Neuronal stem cell (in vitro differentiated cells): Measurements from ENCODE around the gene ATAD3A.
"Not testable (repeated sequence)": the region's sequence is repeated elsewhere in the genome, so short reads cannot be mapped to it uniquely, and the experiment has no call there.

Source experiments
- DNase-seq: peaks from one replicate; pipeline ENCODE4 v3.0.0-alpha.2; 2013; ENCODE audit warnings: low spot score
- H2AFZ ChIP-seq: one replicate; pipeline ENCODE4 v1.6.1; 2013; ENCODE audit warnings: mild to moderate bottlenecking, low read length, inconsistent platforms
- H2AK5ac ChIP-seq: 2 replicates; pipeline ENCODE4 v1.6.1; 2013; ENCODE audit warnings: low read depth, mild to moderate bottlenecking, inconsistent platforms, low read length, moderate library complexity, mixed read lengths
- H2BK120ac ChIP-seq: 2 replicates; pipeline ENCODE4 v1.6.1; 2013; ENCODE audit warnings: low read depth, mild to moderate bottlenecking, inconsistent platforms, low read length, moderate library complexity, mixed read lengths
- H2BK12ac ChIP-seq: one replicate; pipeline ENCODE4 v1.6.1; 2013; ENCODE audit warnings: low read length, inconsistent platforms
- H2BK15ac ChIP-seq: 2 replicates; pipeline ENCODE4 v1.6.1; 2013; ENCODE audit warnings: mild to moderate bottlenecking, low read length, inconsistent platforms, mixed read lengths
- H2BK5ac ChIP-seq: one replicate; pipeline ENCODE4 v1.6.1; 2013; ENCODE audit warnings: inconsistent platforms, mild to moderate bottlenecking, low read length, moderate library complexity
- H3K14ac ChIP-seq: one replicate; pipeline ENCODE4 v1.6.1; 2013; ENCODE audit warnings: low read length, inconsistent platforms
- H3K18ac ChIP-seq: 2 replicates; pipeline ENCODE4 v1.6.1; 2013; ENCODE audit warnings: low read length, inconsistent platforms
- H3K23ac ChIP-seq: 2 replicates; pipeline ENCODE4 v1.6.1; 2013; ENCODE audit warnings: low read depth, mild to moderate bottlenecking, mixed read lengths, low read length, inconsistent platforms; ENCODE audit not compliant: poor library complexity
- H3K27ac ChIP-seq: replicated peaks from 3 replicates; pipeline ENCODE4 v1.5.1; 2013; ENCODE audit warnings: low read length, inconsistent platforms
- H3K27me3 ChIP-seq, 3 experiments: 2 replicates each; pipeline ENCODE4 v1.6.1; 2013; ENCODE audit warnings: low read length in 3 of 3, mild to moderate bottlenecking in 2 of 3, inconsistent platforms in 1 of 3, low read depth in 1 of 3, mixed read lengths in 1 of 3, moderate library complexity in 1 of 3; ENCODE audit not compliant: control insufficient read depth in 3 of 3, insufficient read depth in 3 of 3
- H3K36me3 ChIP-seq, 2 donors: replicated peaks in 1 of 2; 2 replicates each; pipeline ENCODE4 v1.6.1; 2013; ENCODE audit warnings: low read length in 2 of 2; ENCODE audit not compliant: control insufficient read depth in 2 of 2, insufficient read depth in 2 of 2
- H3K4ac ChIP-seq: 2 replicates; pipeline ENCODE4 v1.6.1; 2013; ENCODE audit warnings: inconsistent platforms, mild to moderate bottlenecking, low read length, moderate library complexity
- H3K4me1 ChIP-seq, 2 donors: 1 replicate in 1 of 2; 2 replicates in 1 of 2; pipeline ENCODE4 v1.6.1; 2013; ENCODE audit warnings: low read length in 2 of 2, low read depth in 1 of 2; ENCODE audit not compliant: control insufficient read depth in 2 of 2, insufficient read depth in 1 of 2
- H3K4me2 ChIP-seq: one replicate; pipeline ENCODE4 v1.6.1; 2013; ENCODE audit warnings: mild to moderate bottlenecking, low read length, inconsistent platforms; ENCODE audit not compliant: insufficient read depth, poor library complexity, severe bottlenecking
- H3K4me3 ChIP-seq, 2 donors: 2 replicates each; pipeline ENCODE4 v1.5.1; 2013; ENCODE audit warnings: low read length in 2 of 2, mild to moderate bottlenecking in 2 of 2, inconsistent platforms in 1 of 2, moderate library complexity in 1 of 2
- H3K79me1 ChIP-seq: one replicate; pipeline ENCODE4 v1.6.1; 2013; ENCODE audit warnings: low read depth, mild to moderate bottlenecking, inconsistent platforms, low read length, moderate library complexity
- H3K9ac ChIP-seq: one replicate; pipeline ENCODE4 v1.6.1; 2013; ENCODE audit warnings: mild to moderate bottlenecking, low read depth, low read length, inconsistent platforms; ENCODE audit not compliant: poor library complexity
- H3K9me3 ChIP-seq, 2 donors: replicated peaks in 1 of 2; 2 replicates each; pipeline versions ENCODE3 to v1.6.1; 2013; ENCODE audit warnings: low read length in 2 of 2, mild to moderate bottlenecking in 2 of 2, inconsistent platforms in 1 of 2, low read depth in 1 of 2, mixed read lengths in 1 of 2, moderate library complexity in 1 of 2; ENCODE audit not compliant: control insufficient read depth in 2 of 2, insufficient read depth in 1 of 2
- H4K8ac ChIP-seq: one replicate; pipeline ENCODE4 v1.6.1; 2013; ENCODE audit warnings: low read depth, mild to moderate bottlenecking, inconsistent platforms, low read length, moderate library complexity
- H4K91ac ChIP-seq: one replicate; pipeline ENCODE4 v1.6.1; 2013; ENCODE audit warnings: low read length, low read depth, mild to moderate bottlenecking, inconsistent platforms; ENCODE audit not compliant: poor library complexity
- whole genome bisulfite sequencing, 2 donors: extraction: QIAGEN DNeasy Blood & Tissue Kit; methylation state at CpG; one replicate each; pipeline ENCODE4 v1.1.7; 2013; ENCODE audit warnings: missing lambda C conversion rate in 2 of 2, mixed read lengths in 1 of 2; ENCODE audit not compliant: insufficient read length in 2 of 2, insufficient replicate concordance in 1 of 2; ENCODE audit errors: extremely low coverage in 2 of 2; 5-methylcytosine and 5-hydroxymethylcytosine counted together

The ATAD3A gene

DNA sequence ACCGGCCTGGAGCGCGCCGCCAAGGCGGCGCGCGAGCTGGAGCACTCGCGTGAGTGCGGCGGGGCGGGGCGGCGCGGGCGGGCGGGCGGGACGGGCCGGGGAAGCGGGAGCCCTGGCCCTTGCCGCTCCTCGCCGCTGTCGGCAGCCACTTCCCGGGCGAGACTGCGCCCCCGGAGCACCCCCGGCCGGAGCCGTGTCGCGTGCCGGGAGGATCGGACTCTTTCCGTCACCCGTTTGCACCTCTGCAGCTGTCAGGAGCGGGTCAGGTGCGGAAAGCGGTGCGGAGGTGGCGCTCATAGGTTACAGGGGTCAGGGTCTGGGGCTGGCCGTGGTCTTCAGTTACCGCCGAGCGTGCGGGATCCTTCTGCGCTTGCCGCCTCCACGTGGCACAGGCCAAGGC lies 463 bp downstream of the ATAD3A start:
- not testable (repeated sequence) for H3K4ac ChIP-seq, H3K14ac ChIP-seq, H4K8ac ChIP-seq, H2BK5ac ChIP-seq, H2BK12ac ChIP-seq, H3K27ac ChIP-seq, H3K18ac ChIP-seq, H2BK15ac ChIP-seq, DNase-seq, H3K4me1 ChIP-seq, H3K27me3 ChIP-seq, H3K79me1 ChIP-seq, H4K91ac ChIP-seq, H2AFZ ChIP-seq, H2BK120ac ChIP-seq, H3K23ac ChIP-seq, H2AK5ac ChIP-seq, H3K9me3 ChIP-seq, H3K36me3 ChIP-seq
- H3K9ac ChIP-seq: peak overlapping the region; percentile 70
- WGBS, 2 donors: no CpG with 5 or more reads among the region's 52 CpGs
- H3K4me2 ChIP-seq: peak overlapping the region; percentile 66
- H3K4me3 ChIP-seq: peak overlapping the region; percentile 58 to 84

DNA sequence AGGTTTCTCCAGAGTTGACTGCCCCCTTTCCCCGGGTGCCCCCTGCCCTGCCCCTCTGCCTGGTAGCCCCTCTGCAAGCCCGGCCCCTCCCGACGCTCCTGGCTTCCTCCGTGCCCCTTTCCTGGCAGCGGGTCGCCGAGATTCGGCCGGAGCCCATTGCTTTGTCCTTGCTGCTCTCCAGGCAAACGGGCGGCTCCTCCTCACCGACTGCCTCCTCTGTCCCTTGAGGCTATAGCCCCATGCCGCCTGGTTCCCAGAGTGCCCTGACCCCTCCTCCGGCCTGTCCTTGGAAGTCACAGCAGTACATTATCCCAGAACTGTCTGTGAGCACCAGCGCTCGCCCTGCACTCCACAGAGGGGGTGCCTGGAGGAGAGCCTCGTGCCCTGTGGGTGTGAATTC lies 1.7 kb downstream of the ATAD3A start:
- H3K27ac ChIP-seq, H3K4ac ChIP-seq, H2BK5ac ChIP-seq, H2BK120ac ChIP-seq, H3K4me1 ChIP-seq, H2AK5ac ChIP-seq, H2BK15ac ChIP-seq, H3K14ac ChIP-seq, H4K91ac ChIP-seq, H3K23ac ChIP-seq, H2AFZ ChIP-seq, H3K9ac ChIP-seq, H3K9me3 ChIP-seq, H3K4me2 ChIP-seq, H3K18ac ChIP-seq, H2BK12ac ChIP-seq, DNase-seq, H3K79me1 ChIP-seq, H4K8ac ChIP-seq, H3K27me3 ChIP-seq: not testable (repeated sequence)
- H3K36me3 ChIP-seq: peaks cover 11 to 14% of the 10 kb centered on the region in 2 donors
- WGBS, 2 donors: no CpG with 5 or more reads among the region's 18 CpGs
- peak overlapping the region in 1 of 2 donors; percentile 4 for H3K4me3 ChIP-seq

DNA sequence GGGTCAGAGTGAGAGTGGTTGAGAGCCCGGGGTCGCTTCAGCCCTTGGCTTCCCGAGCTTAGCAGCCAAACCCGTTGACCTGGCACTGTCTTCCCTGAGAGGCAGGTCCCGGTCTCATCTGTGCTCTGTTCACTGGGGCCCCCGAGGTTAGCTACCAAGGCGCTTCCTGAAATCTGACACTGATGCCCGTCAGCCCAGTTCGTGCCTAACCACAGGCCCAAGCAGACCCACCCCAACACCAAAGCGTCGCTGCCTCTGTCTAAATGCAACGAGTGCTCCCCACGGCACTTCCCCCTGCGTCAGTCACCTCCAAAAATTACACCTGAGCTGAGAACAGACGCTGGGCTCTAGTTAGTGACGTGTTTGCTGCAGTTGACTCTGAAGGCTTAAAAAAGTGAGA lies 2.4 kb downstream of the ATAD3A start:
- DNase-seq, H2AFZ ChIP-seq, H3K23ac ChIP-seq, H3K4me2 ChIP-seq, H2BK120ac ChIP-seq, H3K4me1 ChIP-seq, H3K18ac ChIP-seq, H2AK5ac ChIP-seq, H3K27ac ChIP-seq, H3K4me3 ChIP-seq, H2BK15ac ChIP-seq, H3K4ac ChIP-seq, H3K9me3 ChIP-seq, H4K8ac ChIP-seq, H3K9ac ChIP-seq, H3K79me1 ChIP-seq, H2BK5ac ChIP-seq, H3K14ac ChIP-seq, H4K91ac ChIP-seq, H2BK12ac ChIP-seq, H3K27me3 ChIP-seq: not testable (repeated sequence)
- no CpG with 5 or more reads among the region's 16 CpGs for WGBS, 2 donors
- peaks cover 11 to 17% of the 10 kb centered on the region in 2 donors for H3K36me3 ChIP-seq

DNA sequence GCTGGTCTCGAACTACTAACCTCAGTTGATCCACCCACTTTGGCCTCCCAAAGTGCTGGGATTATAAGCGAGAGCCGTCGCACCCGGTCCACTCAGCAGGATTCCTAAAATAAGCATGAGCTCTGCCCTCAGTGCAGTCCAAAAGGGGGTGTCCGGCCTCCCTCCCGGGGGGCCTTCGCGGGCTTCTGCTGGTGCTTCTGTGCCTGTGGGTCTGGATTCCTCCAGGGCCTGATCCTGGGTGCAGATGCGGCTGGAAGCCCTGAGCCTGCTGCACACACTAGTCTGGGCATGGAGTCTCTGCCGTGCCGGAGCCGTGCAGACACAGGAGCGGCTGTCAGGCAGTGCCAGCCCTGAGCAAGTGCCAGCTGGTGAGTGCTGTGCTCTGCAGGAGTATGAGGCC lies 5.0 kb downstream of the ATAD3A start:
- H2BK12ac ChIP-seq, H4K8ac ChIP-seq, H3K4me3 ChIP-seq, H2AK5ac ChIP-seq, H3K4ac ChIP-seq, H3K4me2 ChIP-seq, H3K18ac ChIP-seq, H2AFZ ChIP-seq, H3K23ac ChIP-seq, H3K79me1 ChIP-seq, H2BK120ac ChIP-seq, H3K9ac ChIP-seq, H3K4me1 ChIP-seq, DNase-seq, H3K14ac ChIP-seq, H3K27ac ChIP-seq, H3K9me3 ChIP-seq, H3K27me3 ChIP-seq, H2BK15ac ChIP-seq, H4K91ac ChIP-seq, H2BK5ac ChIP-seq: not testable (repeated sequence)
- H3K36me3 ChIP-seq: peaks cover 13 to 28% of the 10 kb centered on the region in 2 donors
- WGBS, 2 donors: no CpG with 5 or more reads among the region's 14 CpGs
